ENCODE measurements around the gene AOC1.

AOC1 gene

GRCh38 chr7:150820578-150821198, 31.6 kb upstream of the AOC1 start:
- H3K4me2 ChIP-seq (ENCODE audit: low read length), result no peak overlapping the region
- no peaks in the 10 kb centered on the region for H3K27me3 ChIP-seq (ENCODE audit: control insufficient read depth, insufficient read depth, low read length)
- H3K79me2 ChIP-seq, result no peaks in the 10 kb centered on the region
- TF ChIP-seq CTCF (IDR thresholded peaks at IDR 0.05), result no peak
- no peaks in the 10 kb centered on the region for H3K4me1 ChIP-seq
- no peak overlapping the region for H3K4me3 ChIP-seq (ENCODE audit: low read depth, low read length)
- H3K9ac ChIP-seq, result no peak overlapping the region
- no peaks in the 10 kb centered on the region for H3K36me3 ChIP-seq (ENCODE audit: control insufficient read depth, insufficient read depth, low read length)
- no peaks in the 10 kb centered on the region for H3K9me3 ChIP-seq (ENCODE audit: control insufficient read depth, low read length)
- H3K27ac ChIP-seq, result no peak overlapping the region
- H2AFZ ChIP-seq, result no peak overlapping the region

- no peak overlapping the region for H3K27ac ChIP-seq
- no peak for TF ChIP-seq CTCF (IDR thresholded peaks at IDR 0.05)
- no peak overlapping the region for H3K9ac ChIP-seq
- H2AFZ ChIP-seq, result no peak overlapping the region
- H3K9me3 ChIP-seq (ENCODE audit: control insufficient read depth, low read length), result no peaks in the 10 kb centered on the region
- no peaks in the 10 kb centered on the region for H3K4me1 ChIP-seq
- no peak overlapping the region for H3K4me3 ChIP-seq (ENCODE audit: low read depth, low read length)
- H3K36me3 ChIP-seq (ENCODE audit: control insufficient read depth, insufficient read depth, low read length), result no peaks in the 10 kb centered on the region
- H3K27me3 ChIP-seq (ENCODE audit: control insufficient read depth, insufficient read depth, low read length), result no peaks in the 10 kb centered on the region
- H3K79me2 ChIP-seq, result no peaks in the 10 kb centered on the region
- H3K4me2 ChIP-seq (ENCODE audit: low read length), result no peak overlapping the region
Observed at GRCh38 chr7:150823043-150823442, 29.3 kb upstream of the AOC1 start.

GRCh38 chr7:150823484-150824126, 28.7 kb upstream of the AOC1 start:
- H3K27ac ChIP-seq, result no peak overlapping the region
- no peak overlapping the region for H2AFZ ChIP-seq
- no peaks in the 10 kb centered on the region for H3K4me1 ChIP-seq
- H3K36me3 ChIP-seq (ENCODE audit: control insufficient read depth, insufficient read depth, low read length), result no peaks in the 10 kb centered on the region
- H3K9ac ChIP-seq, result no peak overlapping the region
- no peak overlapping the region for H3K4me3 ChIP-seq (ENCODE audit: low read depth, low read length)
- no peak overlapping the region for H3K4me2 ChIP-seq (ENCODE audit: low read length)
- H3K27me3 ChIP-seq (ENCODE audit: control insufficient read depth, insufficient read depth, low read length), result no peaks in the 10 kb centered on the region
- H3K79me2 ChIP-seq, result no peaks in the 10 kb centered on the region
- no peak for TF ChIP-seq CTCF (IDR thresholded peaks at IDR 0.05)
- no peaks in the 10 kb centered on the region for H3K9me3 ChIP-seq (ENCODE audit: control insufficient read depth, low read length)

- no peak for TF ChIP-seq CTCF (IDR thresholded peaks at IDR 0.05)
- no peaks in the 10 kb centered on the region for H3K27me3 ChIP-seq (ENCODE audit: control insufficient read depth, insufficient read depth, low read length)
- H3K9ac ChIP-seq, result no peak overlapping the region
- no peak overlapping the region for H3K27ac ChIP-seq
- no peaks in the 10 kb centered on the region for H3K9me3 ChIP-seq (ENCODE audit: control insufficient read depth, low read length)
- no peak overlapping the region for H2AFZ ChIP-seq
- H3K4me3 ChIP-seq (ENCODE audit: low read depth, low read length), result no peak overlapping the region
- no peak overlapping the region for H3K4me2 ChIP-seq (ENCODE audit: low read length)
- no peaks in the 10 kb centered on the region for H3K79me2 ChIP-seq
- no peaks in the 10 kb centered on the region for H3K36me3 ChIP-seq (ENCODE audit: control insufficient read depth, insufficient read depth, low read length)
- no peaks in the 10 kb centered on the region for H3K4me1 ChIP-seq
Observed at GRCh38 chr7:150824379-150825177, 27.7 kb upstream of the AOC1 start.
